ENCODE data around the gene TSHZ1.

Gene TSHZ1

DNA sequence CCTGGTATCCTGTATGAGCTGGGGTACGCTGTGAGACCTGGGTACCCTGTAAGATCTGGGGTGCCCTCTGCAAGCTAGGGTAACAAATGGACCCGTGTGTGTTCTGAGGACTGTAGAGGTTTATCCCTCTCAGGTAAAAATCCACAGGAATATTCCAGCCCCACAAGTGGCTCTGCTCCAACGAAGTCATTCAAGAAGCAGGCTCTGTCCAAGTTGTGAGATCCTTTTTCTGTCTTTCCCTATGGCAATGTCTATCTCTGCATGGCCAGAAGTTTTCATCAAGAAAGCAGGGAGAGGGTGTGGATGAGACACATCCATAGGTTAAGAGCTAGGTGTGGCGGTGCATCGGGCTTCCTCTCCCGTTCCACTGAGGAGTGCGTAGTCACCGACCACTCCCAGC is 44.7 kb upstream of the TSHZ1 start:
- TF ChIP-seq, protein P1, sequence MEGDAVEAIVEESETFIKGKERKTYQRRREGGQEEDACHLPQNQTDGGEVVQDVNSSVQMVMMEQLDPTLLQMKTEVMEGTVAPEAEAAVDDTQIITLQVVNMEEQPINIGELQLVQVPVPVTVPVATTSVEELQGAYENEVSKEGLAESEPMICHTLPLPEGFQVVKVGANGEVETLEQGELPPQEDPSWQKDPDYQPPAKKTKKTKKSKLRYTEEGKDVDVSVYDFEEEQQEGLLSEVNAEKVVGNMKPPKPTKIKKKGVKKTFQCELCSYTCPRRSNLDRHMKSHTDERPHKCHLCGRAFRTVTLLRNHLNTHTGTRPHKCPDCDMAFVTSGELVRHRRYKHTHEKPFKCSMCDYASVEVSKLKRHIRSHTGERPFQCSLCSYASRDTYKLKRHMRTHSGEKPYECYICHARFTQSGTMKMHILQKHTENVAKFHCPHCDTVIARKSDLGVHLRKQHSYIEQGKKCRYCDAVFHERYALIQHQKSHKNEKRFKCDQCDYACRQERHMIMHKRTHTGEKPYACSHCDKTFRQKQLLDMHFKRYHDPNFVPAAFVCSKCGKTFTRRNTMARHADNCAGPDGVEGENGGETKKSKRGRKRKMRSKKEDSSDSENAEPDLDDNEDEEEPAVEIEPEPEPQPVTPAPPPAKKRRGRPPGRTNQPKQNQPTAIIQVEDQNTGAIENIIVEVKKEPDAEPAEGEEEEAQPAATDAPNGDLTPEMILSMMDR (IDR thresholded peaks at IDR 0.05; ENCODE audit: low read depth, low read length): no peak
- no peak for DNase-seq (ENCODE audit: extremely low read depth, low read depth)

DNA sequence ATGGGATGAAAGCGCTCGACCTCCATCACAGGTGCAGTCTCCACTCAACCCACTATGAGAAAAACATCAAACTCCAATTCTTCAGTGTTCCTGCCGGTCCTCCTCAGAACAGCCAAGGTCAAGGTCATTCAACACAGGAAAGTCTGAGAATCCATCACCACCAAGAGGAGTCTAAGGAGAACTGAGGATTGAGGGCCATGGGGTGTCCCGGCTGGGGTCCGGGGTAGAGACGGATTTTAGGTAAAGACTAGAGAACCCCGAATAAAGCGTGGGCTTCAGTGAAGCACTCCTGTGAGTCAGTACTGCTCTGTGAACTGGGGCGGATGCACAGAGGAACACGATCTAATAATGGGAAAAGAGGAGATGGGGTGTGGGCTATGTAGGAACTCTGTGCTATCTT is 43.5 kb upstream of the TSHZ1 start:
- no peak for DNase-seq (ENCODE audit: extremely low read depth, low read depth)
- TF ChIP-seq, protein P1 (IDR thresholded peaks at IDR 0.05; ENCODE audit: low read depth, low read length): no peak

DNA sequence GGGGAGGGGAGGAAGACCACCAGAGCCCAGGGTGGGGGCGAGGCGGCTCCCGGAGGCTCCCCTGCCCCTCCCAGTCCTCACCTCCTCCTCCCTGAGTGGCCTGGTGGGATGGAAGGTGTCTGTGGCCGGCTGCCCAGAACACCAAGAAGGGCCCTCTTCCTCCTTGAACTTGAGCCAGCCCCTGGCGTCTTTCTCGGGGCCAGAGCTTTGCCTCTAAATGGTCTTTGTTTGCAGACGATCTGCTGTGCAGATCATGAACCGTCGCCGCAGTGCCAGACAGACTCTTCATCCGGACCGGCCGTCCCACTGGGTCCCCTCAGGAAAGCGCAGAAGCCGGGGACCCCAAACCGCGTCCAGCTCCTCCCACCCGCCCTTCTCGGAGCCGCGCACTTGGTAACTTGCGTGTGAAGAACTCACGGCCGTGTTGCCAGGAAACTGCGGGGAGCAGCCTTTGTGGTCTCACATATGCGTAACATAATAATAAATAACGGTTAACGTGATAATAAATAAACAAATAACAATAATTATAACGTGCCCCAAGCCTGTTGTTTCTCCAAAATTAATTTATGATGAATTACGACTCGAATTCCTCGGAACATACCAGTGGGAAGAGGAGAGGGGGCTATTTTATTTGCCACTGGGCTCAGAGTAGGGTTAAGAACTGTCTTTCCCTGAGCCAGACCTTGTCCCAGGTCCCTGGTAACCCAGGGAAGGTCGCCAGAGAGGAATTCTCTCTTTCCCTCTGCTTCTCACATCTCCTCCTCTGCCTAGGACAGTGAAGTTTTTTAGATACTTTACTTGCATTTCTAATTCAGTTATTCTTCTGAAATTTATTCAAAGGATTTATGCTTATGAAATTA is 42.6 kb upstream of the TSHZ1 start:
- no peak for DNase-seq (ENCODE audit: extremely low read depth, low read depth)
- TF ChIP-seq, protein P1 (IDR thresholded peaks at IDR 0.05; ENCODE audit: low read depth, low read length): no peak

DNA sequence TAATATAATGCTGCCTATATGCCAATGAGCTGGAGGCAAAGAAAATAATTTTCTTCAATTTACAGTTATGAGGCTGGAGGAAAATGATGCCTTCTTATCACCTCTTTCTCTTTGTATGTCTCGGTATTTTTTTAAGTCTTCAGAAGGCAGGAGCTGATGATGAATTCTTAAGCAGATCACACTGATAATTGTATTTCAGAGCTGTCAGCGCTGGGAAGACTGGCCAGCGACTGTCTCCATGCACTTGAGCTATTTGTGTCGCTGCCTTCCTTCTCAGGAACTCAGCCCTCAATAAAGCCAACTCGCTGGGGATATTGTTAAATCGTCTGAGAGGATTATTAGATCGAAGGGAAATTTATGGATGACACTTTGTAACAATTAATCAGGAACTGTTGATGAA is 42.0 kb upstream of the TSHZ1 start:
- TF ChIP-seq, protein P1 (IDR thresholded peaks at IDR 0.05; ENCODE audit: low read depth, low read length): no peak

DNA sequence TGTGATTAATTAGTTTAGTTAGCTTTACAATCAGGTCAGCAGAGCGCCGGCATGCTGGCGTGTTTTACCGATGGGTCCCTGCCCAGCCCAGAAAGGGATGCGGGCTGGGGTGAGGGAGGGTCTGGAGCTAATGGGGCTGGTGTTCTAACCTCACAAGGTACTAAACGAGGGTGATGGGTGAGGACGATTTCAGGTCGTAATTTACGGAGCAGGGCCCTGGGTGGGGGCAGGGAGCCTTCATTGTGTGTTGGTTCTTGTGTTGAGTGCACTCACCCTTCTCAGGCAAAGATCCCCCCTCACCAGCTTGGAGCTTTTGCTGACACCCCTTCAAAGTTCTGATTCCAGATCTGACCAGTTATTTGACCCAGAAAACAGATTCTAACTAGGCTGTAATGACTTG is 41.2 kb upstream of the TSHZ1 start:
- TF ChIP-seq, protein P1 (IDR thresholded peaks at IDR 0.05; ENCODE audit: low read depth, low read length): no peak

More for the DNA sequence above, 42.0 kb upstream of the TSHZ1 start:
- no peak for DNase-seq (ENCODE audit: extremely low read depth, low read depth)

DNA sequence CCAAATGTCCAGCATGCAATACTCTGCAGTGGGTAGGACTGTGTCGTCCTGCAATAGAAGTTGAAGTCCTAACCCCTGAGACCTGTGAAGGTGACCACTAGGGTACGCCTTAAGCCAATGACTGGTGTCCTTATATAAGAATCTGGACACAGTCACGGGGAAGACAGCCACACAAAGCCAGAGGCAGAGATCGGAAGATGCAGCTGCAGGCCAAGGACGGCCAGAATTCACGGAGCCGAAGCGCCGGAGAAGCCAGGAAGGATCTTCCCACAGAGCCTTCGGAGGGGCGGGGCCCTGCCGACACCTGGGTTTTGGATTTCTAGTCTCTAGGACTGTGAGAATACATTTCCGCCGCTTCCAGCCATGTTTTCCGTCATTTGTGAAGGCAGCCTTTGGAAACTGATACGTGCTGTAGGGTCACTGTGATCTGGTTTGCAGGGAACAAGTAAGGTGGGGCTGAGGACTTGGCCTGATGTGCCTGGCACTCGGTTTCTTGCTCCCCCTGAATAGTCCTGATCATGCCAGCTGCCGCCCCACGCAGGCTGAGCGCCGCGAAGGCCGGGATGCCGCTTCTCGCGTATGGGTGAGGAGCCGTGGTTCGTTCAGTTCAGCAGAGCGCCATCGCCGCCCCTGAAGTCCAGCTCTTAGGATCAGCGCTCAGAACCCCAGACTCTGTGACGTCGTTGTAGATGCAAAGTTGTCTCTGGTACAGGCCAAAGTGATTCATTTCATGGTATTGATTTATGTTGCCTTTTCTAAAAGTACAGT is 40.4 kb upstream of the TSHZ1 start:
- no peak for DNase-seq (ENCODE audit: extremely low read depth, low read depth)
- TF ChIP-seq, protein P1 (IDR thresholded peaks at IDR 0.05; ENCODE audit: low read depth, low read length): no peak

More for the DNA sequence above, 41.2 kb upstream of the TSHZ1 start:
- DNase-seq (ENCODE audit: extremely low read depth, low read depth): no peak

DNA sequence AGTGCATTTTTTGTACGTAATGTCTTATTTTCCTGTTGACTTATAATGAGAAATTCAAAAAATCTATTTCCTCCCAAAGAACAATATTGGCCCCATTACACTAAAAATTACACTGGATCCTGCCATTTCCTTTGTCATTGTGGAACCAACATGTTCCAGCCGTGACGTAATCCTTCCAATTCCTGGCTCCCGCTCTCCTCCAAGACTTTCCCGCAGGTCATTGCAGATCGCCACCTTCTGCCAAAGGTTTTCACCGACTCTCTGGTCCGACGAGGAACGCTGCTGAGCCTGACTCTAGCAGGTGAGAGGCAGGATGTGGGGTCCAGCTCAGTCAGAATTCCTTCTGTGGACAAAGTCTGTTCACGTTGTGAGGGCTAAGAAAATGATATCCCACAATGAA is 39.7 kb upstream of the TSHZ1 start:
- TF ChIP-seq, protein P1 (IDR thresholded peaks at IDR 0.05; ENCODE audit: low read depth, low read length): no peak
- no peak for DNase-seq (ENCODE audit: extremely low read depth, low read depth)
